22Rv1 (cell line): Measurements from ENCODE around the gene TIA1.

Experiments
- ZFX ChIP-seq: fragments of 450-650 bp; IDR thresholded peaks from 2 replicates; pipeline ENCODE4 v1.6.1; 2017; ENCODE audit warnings: antibody characterized with exemption, borderline replicate concordance
- TF ChIP-seq, protein P1 (sequence below): fragments of 450-650 bp; IDR thresholded peaks from 2 replicates; pipeline ENCODE4 v1.5.1; 2017; ENCODE audit warnings: mild to moderate bottlenecking

DNA sequence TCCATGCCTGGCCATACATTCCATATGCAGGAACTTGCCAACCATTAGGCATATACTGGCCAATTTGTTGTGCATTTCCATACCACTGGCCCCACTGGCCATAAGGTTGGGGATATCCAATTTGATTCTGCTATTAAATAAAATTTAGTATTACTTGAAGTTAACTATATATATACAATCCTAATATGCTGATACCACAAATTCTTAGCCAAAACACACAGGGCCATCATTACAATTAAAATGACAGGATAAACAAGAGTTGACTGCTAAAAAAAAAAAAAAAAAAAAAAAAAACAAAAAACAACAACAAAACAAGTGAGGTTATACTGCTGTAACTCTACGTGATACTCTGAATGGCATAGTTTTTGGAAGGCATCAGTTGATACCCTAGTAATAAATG is 34.1 kb downstream of the TIA1 start:
- TF ChIP-seq, protein P1, sequence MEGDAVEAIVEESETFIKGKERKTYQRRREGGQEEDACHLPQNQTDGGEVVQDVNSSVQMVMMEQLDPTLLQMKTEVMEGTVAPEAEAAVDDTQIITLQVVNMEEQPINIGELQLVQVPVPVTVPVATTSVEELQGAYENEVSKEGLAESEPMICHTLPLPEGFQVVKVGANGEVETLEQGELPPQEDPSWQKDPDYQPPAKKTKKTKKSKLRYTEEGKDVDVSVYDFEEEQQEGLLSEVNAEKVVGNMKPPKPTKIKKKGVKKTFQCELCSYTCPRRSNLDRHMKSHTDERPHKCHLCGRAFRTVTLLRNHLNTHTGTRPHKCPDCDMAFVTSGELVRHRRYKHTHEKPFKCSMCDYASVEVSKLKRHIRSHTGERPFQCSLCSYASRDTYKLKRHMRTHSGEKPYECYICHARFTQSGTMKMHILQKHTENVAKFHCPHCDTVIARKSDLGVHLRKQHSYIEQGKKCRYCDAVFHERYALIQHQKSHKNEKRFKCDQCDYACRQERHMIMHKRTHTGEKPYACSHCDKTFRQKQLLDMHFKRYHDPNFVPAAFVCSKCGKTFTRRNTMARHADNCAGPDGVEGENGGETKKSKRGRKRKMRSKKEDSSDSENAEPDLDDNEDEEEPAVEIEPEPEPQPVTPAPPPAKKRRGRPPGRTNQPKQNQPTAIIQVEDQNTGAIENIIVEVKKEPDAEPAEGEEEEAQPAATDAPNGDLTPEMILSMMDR: no peak
- TF ChIP-seq ZFX: no peak
